Activated naive CD8-positive, alpha-beta T cell treated with anti-CD3 and anti-CD28 coated beads, Interleukin-2, amount 50 U/mL, for 16 hours (primary cell): ENCODE results near the gene CREG1.
"Not testable (repeated sequence)": the region's sequence is repeated elsewhere in the genome, so short reads cannot be mapped to it uniquely, and the experiment has no call there.

Experiments
- DNase-seq: peaks from one replicate; pipeline ENCODE4 v3.0.0-alpha.2; 2020; ENCODE audit warnings: low read depth, low spot score

Gene CREG1

GRCh38 chr1:167564612-167565270, 11.2 kb upstream of the CREG1 start:
- DNase-seq, result no peak

- DNase-seq, result no peak
These were observed 10.2 kb upstream of the CREG1 start for GRCh38 chr1:167563579-167564246.

GRCh38 chr1:167562702-167563101, 9.1 kb upstream of the CREG1 start:
- no peak for DNase-seq

- no peak for DNase-seq
These were observed 8.2 kb upstream of the CREG1 start for GRCh38 chr1:167561753-167562152.

GRCh38 chr1:167555971-167556714, 2.6 kb upstream of the CREG1 start:
- DNase-seq, result peak; percentile 51

- not testable (repeated sequence) for DNase-seq
These were observed 1.5 kb upstream of the CREG1 start for GRCh38 chr1:167555072-167555471.

GRCh38 chr1:167554028-167554779, 642 bp upstream of the CREG1 start:
- DNase-seq, result no peak

GRCh38 chr1:167551362-167551761, 2.2 kb downstream of the CREG1 start:
- no peak for DNase-seq

- DNase-seq, result no peak
These were observed 5.3 kb downstream of the CREG1 start for GRCh38 chr1:167548059-167548932.

- no peak for DNase-seq
These were observed 6.6 kb downstream of the CREG1 start for GRCh38 chr1:167546935-167547334.

GRCh38 chr1:167545349-167545748, 8.2 kb downstream of the CREG1 start:
- DNase-seq, result no peak

- DNase-seq, result no peak
These were observed 9.0 kb downstream of the CREG1 start for GRCh38 chr1:167544447-167545093.

GRCh38 chr1:167543199-167543990, 10.2 kb downstream of the CREG1 start:
- DNase-seq, result no peak

GRCh38 chr1:167542109-167543032, 11.2 kb downstream of the CREG1 start:
- no peak for DNase-seq

GRCh38 chr1:167541610-167542009, 12.0 kb downstream of the CREG1 start:
- no peak for DNase-seq

- no peak for DNase-seq
These were observed 12.6 kb downstream of the CREG1 start for GRCh38 chr1:167541003-167541402.

GRCh38 chr1:167538657-167539056, 14.9 kb downstream of the CREG1 start:
- no peak for DNase-seq

GRCh38 chr1:167533851-167534300, 19.7 kb downstream of the CREG1 start:
- DNase-seq, result no peak
